Esophagus squamous epithelium (tissue), 5 donors: ENCODE results near the gene RASAL2. TPM values are rescaled to one million over a fixed set of nuclear protein-coding genes. Genes with fewer than 3 reads are reported as not detected.

Experiments
- DNase-seq: peaks from one replicate; lab custom pipeline; 2025; lab: John Stamatoyannopoulos, UW
- H3K27ac ChIP-seq, 4 donors: fragments of 200-600 bp; sonication (generic); one replicate each; pipeline ENCODE4 v1.5.1; 2016 to 2019; ENCODE audit warnings: mild to moderate bottlenecking in 1 of 4
- H3K27me3 ChIP-seq, 4 donors: fragments of 200-600 bp; sonication (generic); 1 replicate in 3 of 4; 2 replicates in 1 of 4; pipeline versions ENCODE4 v1.5.1 to v1.6.0; 2017 to 2021; ENCODE audit warnings: antibody characterized with exemption in 1 of 4
- H3K36me3 ChIP-seq, 3 donors: fragments of 200-600 bp; sonication (generic); one replicate each; pipeline ENCODE4 v1.5.1; 2016 to 2019
- H3K4me1 ChIP-seq, 3 donors: fragments of 200-600 bp; sonication (generic); one replicate each; pipeline ENCODE4 v1.5.1; 2017 to 2019
- H3K4me3 ChIP-seq, 4 donors: fragments of 200-600 bp; sonication (generic); 1 replicate in 3 of 4; 2 replicates in 1 of 4; pipeline ENCODE4 v1.5.1; 2016 to 2019; ENCODE audit warnings: mild to moderate bottlenecking in 2 of 4, moderate library complexity in 1 of 4
- H3K9me3 ChIP-seq, 3 donors: fragments of 200-600 bp; sonication (generic); one replicate each; pipeline ENCODE4 v1.5.1; 2016 to 2019
- POLR2A ChIP-seq, 4 donors: fragments of 450-650 bp; IDR thresholded peaks; one replicate each; pipeline ENCODE4 v1.6.1; 2017; ENCODE audit warnings: antibody characterized with exemption in 4 of 4, mild to moderate bottlenecking in 4 of 4, moderate library complexity in 3 of 4
- WGBS, 2 donors: methylation state at CpG; one replicate each; pipeline ENCODE4 v1.1.5; 2018; 5-methylcytosine and 5-hydroxymethylcytosine counted together
- intact Hi-C: fragments of 100-400 bp; cut with DNase I; formaldehyde crosslinking; loops from one replicate; pipeline ENCODE4 v1.15.0; 2022
- total RNA-seq, 4 donors: library from RNA; depleted of rRNA; stranded (reverse); fragments of >200 nt; gene quantifications; one replicate each; pipeline ENCODE4 v1.1.0, GENCODE V29; 2016
- TF ChIP-seq, protein P1 (sequence below), 6 experiments: fragments of 450-650 bp in 4 of 6; fragments of 200-600 bp in 2 of 6; sonication (generic) in 2 of 6; IDR thresholded peaks; one replicate each; pipeline ENCODE4 v1.5.1; 2016 to 2019; ENCODE audit warnings: antibody characterized with exemption in 6 of 6, mild to moderate bottlenecking in 4 of 6, moderate library complexity in 4 of 6
- donor health status: DM: yes; HTN: yes; CAD: no.

RASAL2 gene
- total RNA-seq, 4 donors from 2014 or later, result 20.4 to 29.8 (median 25.5) TPM

DNA sequence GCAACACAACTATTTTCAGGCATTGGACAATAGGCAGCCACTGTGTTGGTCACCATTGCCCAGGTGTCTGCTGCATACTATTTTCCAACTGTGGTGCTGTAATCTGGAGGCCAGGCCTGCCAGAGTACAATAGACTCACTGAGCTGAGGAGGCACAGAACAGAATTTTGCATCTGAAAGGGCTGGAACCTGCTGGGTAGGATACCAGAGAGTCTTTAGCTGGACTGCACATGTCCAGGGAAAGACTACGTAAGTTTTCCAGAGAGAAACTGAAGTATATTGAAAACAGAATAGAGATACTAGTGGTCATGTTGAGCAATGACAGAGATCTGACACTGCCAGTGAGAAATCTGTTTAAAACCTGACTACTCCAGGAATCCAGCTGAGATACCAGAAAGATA, 200.8 kb downstream of the RASAL2 start:
- DNase-seq, result no peak
- Histone ChIP-seq H3K4me3 (no peak overlapping the region), H3K9me3 (no peaks in the 10 kb centered on the region), H3K36me3 (peaks cover 0 to 2% (median 0%) of the 10 kb centered on the region in 3 donors), H3K4me1 (peaks cover 0 to 19% (median 0%) of the 10 kb centered on the region in 3 donors), H3K27me3 (no peaks in the 10 kb centered on the region), H3K27ac (no peak overlapping the region)
- TF ChIP-seq, protein P1, sequence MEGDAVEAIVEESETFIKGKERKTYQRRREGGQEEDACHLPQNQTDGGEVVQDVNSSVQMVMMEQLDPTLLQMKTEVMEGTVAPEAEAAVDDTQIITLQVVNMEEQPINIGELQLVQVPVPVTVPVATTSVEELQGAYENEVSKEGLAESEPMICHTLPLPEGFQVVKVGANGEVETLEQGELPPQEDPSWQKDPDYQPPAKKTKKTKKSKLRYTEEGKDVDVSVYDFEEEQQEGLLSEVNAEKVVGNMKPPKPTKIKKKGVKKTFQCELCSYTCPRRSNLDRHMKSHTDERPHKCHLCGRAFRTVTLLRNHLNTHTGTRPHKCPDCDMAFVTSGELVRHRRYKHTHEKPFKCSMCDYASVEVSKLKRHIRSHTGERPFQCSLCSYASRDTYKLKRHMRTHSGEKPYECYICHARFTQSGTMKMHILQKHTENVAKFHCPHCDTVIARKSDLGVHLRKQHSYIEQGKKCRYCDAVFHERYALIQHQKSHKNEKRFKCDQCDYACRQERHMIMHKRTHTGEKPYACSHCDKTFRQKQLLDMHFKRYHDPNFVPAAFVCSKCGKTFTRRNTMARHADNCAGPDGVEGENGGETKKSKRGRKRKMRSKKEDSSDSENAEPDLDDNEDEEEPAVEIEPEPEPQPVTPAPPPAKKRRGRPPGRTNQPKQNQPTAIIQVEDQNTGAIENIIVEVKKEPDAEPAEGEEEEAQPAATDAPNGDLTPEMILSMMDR (IDR thresholded peaks at IDR 0.05), result peak in 1 of 6 experiments; percentile 22
- no peak for TF ChIP-seq POLR2A (IDR thresholded peaks at IDR 0.05)
- 72 to 73% methylated on average over 1 of the region's 1 CpG for WGBS, 2 donors
- intact Hi-C loops, result no loop called here

GRCh38 chr1:178300352-178300699, 206.4 kb downstream of the RASAL2 start:
- Histone ChIP-seq H3K9me3 (no peaks in the 10 kb centered on the region), H3K27ac (peak overlapping the region; percentile 11 to 80 (median 66)), H3K4me3 (no peak overlapping the region), H3K27me3 (no peaks in the 10 kb centered on the region), H3K36me3 (no peaks in the 10 kb centered on the region), H3K4me1 (peaks cover 0 to 31% (median 0%) of the 10 kb centered on the region in 3 donors)
- TF ChIP-seq POLR2A (IDR thresholded peaks at IDR 0.05), result no peak
- TF ChIP-seq, protein P1 (IDR thresholded peaks at IDR 0.05), result no peak
- intact Hi-C loops, result loop anchor here (10.0 kb wide), 1 partner anchor 204 kb away; no protein-coding TSS in a partner anchor
- DNase-seq, result no peak

DNA sequence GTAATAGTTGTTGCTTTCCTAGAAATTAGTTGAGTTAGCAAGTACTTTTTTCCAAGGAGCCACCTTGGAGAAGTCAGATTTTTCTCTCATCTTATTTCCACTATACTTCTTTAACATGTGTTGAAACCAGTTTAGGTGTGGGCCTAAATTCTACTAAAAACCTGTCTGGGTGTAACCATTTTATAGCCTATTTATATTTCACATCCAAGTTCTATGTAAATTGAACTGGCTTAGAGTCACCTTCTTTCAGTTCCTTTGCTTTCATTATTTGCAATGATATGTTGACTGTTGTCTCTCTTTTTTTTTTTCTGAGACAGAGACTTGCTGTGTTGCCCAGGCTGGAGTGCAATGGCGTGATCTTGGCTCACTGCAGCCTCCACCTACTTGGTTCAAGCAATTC, 207.2 kb downstream of the RASAL2 start:
- Histone ChIP-seq H3K27ac (peak overlapping the region in 3 of 4 donors; percentile 58 to 80 (median 74)), H3K4me3 (no peak overlapping the region), H3K36me3 (no peaks in the 10 kb centered on the region), H3K9me3 (no peaks in the 10 kb centered on the region), H3K4me1 (peaks cover 0 to 31% (median 0%) of the 10 kb centered on the region in 3 donors), H3K27me3 (no peaks in the 10 kb centered on the region)
- intact Hi-C loops, result loop anchor here (10.0 kb wide), 1 partner anchor 204 kb away; no protein-coding TSS in a partner anchor
- WGBS, 2 donors, result 87 to 91% methylated on average over 1 of the region's 1 CpG
- no peak for DNase-seq
- TF ChIP-seq, protein P1 (IDR thresholded peaks at IDR 0.05), result no peak
- TF ChIP-seq POLR2A (IDR thresholded peaks at IDR 0.05), result no peak

GRCh38 chr1:178307264-178307663, 213.4 kb downstream of the RASAL2 start:
- Histone ChIP-seq H3K9me3 (no peaks in the 10 kb centered on the region), H3K36me3 (no peaks in the 10 kb centered on the region), H3K27ac (no peak overlapping the region), H3K4me1 (peaks cover 0 to 18% (median 0%) of the 10 kb centered on the region in 3 donors), H3K4me3 (no peak overlapping the region), H3K27me3 (no peaks in the 10 kb centered on the region)
- intact Hi-C loops, result loop anchor here (10.0 kb wide), 1 partner anchor 198 kb away; no protein-coding TSS in a partner anchor
- TF ChIP-seq, protein P1 (IDR thresholded peaks at IDR 0.05), result no peak
- no peak for TF ChIP-seq POLR2A (IDR thresholded peaks at IDR 0.05)
- no peak for DNase-seq
- 48 to 72% methylated on average over 1 of the region's 1 CpG for WGBS, 2 donors

DNA sequence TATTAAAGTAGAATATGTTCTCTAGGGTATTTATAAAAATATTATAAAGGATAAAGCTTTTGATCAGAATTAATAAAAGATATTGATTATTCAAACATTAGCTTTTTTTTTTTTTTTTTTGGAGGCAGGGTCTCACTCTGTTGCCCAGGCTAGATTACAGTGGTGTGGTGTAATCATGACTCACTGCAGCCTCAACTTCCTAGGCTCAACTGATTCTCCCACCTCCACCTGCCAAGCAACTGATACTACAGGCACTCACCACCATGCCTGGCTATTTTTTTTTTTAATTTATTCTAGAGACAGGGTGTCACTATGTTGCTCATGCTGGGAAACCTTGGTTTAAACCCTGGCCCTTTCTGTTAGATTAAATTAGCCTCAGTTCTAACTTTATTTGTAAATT, 214.5 kb downstream of the RASAL2 start:
- intact Hi-C loops, result loop anchor here (10.0 kb wide), 1 partner anchor 196 kb away; no protein-coding TSS in a partner anchor
- no peak overlapping the region for H3K4me3 ChIP-seq
- H3K4me1 ChIP-seq, result peaks cover 0 to 18% (median 0%) of the 10 kb centered on the region in 3 donors
- DNase-seq, result no peak
- no peaks in the 10 kb centered on the region for H3K27me3 ChIP-seq
- TF ChIP-seq, protein P1 (IDR thresholded peaks at IDR 0.05), result no peak
- TF ChIP-seq POLR2A (IDR thresholded peaks at IDR 0.05), result no peak
- no peaks in the 10 kb centered on the region for H3K9me3 ChIP-seq
- no peaks in the 10 kb centered on the region for H3K36me3 ChIP-seq
- H3K27ac ChIP-seq, result no peak overlapping the region
